C4-2B (cell line): ENCODE results near the gene CAPN11.

ENCODE experiments used
- H3K27ac ChIP-seq: fragments of 450-650 bp; 2 replicates; pipeline ENCODE4 v1.5.1; 2017
- ZFX ChIP-seq: fragments of 450-650 bp; IDR thresholded peaks from 2 replicates; pipeline ENCODE4 v1.6.1; 2017
- TF ChIP-seq, protein P1 (sequence below): fragments of 450-650 bp; conservative IDR thresholded peaks from 2 replicates; pipeline ENCODE4 v1.5.1; 2017; ENCODE audit warnings: mild to moderate bottlenecking

Gene CAPN11

DNA sequence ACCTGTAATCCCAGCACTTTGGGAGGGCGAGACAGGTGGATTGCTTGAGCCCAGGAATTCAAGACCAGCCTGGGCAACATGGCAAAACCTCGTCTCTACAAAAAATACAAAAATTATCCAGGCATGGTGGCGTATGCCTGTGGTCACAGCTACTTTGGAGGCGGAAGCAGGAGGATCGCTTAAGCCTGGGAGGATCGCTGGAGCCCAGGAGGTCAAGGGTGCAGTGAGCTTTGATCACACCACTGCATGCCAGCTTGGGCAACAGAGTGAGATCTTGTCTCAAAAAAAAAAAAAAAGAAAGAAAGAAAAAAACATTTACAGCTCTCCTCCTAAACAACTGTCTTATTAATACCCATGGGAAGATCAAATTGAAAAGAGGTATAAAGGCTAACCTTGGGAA, 49.3 kb downstream of the CAPN11 start:
- H3K27ac ChIP-seq, result no peak overlapping the region
- TF ChIP-seq, protein P1, sequence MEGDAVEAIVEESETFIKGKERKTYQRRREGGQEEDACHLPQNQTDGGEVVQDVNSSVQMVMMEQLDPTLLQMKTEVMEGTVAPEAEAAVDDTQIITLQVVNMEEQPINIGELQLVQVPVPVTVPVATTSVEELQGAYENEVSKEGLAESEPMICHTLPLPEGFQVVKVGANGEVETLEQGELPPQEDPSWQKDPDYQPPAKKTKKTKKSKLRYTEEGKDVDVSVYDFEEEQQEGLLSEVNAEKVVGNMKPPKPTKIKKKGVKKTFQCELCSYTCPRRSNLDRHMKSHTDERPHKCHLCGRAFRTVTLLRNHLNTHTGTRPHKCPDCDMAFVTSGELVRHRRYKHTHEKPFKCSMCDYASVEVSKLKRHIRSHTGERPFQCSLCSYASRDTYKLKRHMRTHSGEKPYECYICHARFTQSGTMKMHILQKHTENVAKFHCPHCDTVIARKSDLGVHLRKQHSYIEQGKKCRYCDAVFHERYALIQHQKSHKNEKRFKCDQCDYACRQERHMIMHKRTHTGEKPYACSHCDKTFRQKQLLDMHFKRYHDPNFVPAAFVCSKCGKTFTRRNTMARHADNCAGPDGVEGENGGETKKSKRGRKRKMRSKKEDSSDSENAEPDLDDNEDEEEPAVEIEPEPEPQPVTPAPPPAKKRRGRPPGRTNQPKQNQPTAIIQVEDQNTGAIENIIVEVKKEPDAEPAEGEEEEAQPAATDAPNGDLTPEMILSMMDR, result no peak
- TF ChIP-seq ZFX, result no peak

DNA sequence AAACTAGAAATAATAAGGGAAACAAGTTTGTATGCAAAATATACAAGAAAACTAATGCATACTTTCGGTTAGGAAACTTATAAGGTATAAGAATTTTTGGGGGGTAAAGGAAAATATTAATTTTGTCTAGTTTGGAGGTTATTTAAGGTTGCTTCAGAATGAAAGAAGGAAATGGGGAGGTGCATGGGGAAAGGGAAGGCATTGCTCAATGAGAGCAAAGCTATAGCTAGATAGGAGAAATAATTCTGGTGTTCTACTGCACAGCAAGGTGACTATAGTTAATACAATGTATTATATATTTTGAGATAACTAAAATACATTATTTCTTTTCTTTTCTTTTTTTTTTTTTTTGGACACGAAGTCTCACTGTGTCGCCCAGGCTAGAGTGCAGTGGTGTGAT, 52.7 kb downstream of the CAPN11 start:
- H3K27ac ChIP-seq, result no peak overlapping the region
- TF ChIP-seq, protein P1, result no peak
- no peak for TF ChIP-seq ZFX

DNA sequence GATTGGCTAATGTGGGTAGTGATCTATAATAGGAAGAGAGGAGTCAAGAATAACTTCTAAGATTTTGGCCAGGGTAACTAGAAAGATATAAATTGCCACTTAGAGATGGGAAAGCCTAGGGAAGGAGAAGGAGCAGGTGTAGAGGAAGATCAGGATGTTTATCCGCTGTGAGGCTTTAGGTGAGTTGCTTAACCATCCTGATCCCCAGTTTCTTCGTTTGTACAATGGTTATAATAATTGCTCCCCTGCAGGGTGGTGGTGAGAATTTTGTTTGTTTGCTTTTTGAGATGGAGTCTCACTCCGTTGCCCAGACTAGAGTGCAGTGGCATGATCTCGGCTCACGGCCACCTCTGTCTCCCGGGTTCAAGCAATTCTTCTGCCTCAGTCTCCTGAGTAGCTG, 55.7 kb downstream of the CAPN11 start:
- H3K27ac ChIP-seq, result no peak overlapping the region
- TF ChIP-seq, protein P1, result no peak
- no peak for TF ChIP-seq ZFX

DNA sequence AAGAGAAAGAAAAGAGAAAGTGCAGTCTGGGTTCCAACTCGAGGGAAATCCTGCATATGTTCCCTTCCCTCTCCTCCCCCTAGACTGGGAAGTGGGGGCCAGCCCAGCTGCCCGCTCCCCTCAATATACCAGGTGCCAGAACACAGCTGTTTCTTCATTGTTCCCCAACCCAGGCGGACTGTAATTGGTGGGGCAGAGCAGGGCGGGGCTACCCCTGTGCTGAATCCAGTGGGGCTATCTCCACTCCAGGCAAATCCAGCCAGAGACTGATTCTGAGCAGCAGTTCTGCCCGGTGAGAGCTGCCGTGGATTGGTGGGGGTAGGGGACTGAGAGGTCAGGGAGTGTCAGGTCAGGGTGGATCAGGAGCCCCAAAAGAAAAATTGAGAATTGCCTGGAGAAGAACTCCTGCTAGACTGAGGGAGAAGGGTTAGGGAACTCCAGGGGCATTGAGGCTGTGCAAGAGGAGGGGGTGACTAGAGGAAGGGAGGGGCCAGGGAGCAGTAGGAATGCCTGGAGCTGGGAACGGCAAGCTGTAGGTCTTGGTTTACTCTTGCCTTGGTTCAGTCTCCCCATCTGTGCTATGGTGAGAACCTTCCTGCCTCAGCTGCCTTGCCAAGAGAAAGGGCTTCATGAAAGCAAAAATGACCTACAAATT, 58.2 kb downstream of the CAPN11 start, which contains the start of gene MYMX:
Gene MYMX (plus strand): TSS at position 250 of the 655 bp plus-strand sequence. CDS start 546 bp downstream, outside the sequence.
- no peak for TF ChIP-seq ZFX
- TF ChIP-seq, protein P1, result no peak
- peak within 1 kb of the TSS; percentile 92 for H3K27ac ChIP-seq

DNA sequence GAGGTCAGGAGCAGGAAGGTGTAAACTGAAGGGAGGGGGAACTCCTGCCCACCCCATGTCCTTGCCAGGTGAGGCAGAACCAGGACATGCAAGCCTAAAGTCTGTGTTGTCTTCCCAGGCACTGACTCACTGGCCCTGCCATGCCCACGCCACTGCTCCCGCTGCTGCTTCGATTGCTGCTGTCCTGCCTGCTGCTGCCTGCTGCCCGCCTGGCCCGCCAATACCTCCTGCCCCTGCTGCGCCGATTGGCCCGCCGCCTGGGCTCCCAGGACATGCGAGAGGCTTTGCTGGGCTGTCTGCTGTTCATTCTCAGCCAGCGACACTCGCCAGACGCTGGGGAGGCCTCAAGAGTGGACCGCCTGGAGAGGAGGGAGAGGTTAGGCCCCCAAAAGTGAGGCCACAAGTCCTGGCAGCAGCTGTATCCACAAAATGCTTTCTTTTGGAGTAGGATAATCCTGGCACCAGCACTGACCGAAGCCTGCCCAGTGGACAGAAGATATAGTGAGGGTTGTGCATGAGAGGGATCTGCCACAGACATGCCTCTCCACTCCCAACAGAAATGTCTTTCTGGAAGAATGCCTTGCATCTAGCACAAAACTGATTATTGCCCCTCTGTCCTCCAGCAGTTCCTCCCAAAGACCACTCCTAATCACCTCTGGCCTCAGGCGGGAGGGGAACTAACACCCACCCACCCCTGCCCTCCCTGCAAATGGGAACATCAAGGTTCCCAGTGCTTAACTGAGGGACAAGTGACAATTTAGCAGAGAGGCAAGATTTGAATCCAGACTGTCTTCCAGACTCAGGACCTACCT, 58.9 kb downstream of the CAPN11 start:
- TF ChIP-seq, protein P1, result no peak
- TF ChIP-seq ZFX, result 0 out of 2 replicates have a peak, but pooled peaks have one; percentile 19
- peak overlapping the region; percentile 92 for H3K27ac ChIP-seq

DNA sequence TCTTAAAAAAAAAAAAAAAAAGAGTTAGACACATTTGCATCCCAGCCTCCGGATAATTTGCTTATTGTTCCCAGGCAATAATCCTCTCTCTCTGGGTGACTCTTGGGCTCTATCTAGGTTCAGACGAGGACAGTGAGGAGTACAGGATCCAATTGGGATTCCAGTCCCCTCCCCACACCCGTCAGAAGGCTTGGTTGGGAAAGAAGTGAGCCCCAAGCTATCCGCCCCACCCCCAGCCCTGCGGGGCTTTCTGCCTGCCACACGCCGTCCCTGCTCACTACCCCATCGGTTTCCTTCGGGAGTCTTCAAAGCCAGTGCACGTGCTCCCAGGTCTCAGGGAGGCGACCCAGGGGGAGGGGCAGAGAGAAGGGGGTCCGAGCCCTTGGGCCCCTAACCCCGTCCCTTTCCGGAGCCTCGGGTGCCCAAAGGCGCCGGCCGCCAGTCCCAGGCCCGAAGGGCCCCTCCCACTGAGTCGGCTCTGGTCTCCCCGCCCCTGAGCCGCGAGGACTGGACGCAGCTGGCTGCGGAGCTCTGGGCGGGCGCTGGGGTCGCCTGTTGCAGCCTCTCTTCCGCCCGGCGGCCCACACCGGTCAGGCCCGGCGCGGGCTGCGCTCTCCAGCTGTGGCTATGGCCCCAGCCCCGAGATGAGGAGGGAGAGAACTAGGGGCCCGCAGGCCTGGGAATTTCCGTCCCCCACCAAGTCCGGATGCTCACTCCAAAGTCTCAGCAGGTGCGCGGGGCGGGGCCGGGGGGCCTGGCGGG, 60.6 kb downstream of the CAPN11 start:
- H3K27ac ChIP-seq, result peak overlapping the region; percentile 92
- TF ChIP-seq ZFX, result no peak
- TF ChIP-seq, protein P1, result no peak
